Adipocyte (in vitro differentiated cells): ENCODE measurements around the gene PRKCE.

Experiments used
- DNase-seq: peaks from one replicate; pipeline ENCODE4 v3.0.0-alpha.2; 2015; ENCODE audit warnings: low read depth
- H3K27me3 ChIP-seq: replicated peaks from 2 replicates; pipeline ENCODE4 v1.7.0; 2013; ENCODE audit warnings: mild to moderate bottlenecking, low read length, moderate library complexity; ENCODE audit not compliant: control insufficient read depth, insufficient read depth
- H3K36me3 ChIP-seq: 2 replicates; pipeline ENCODE4 v1.7.0; 2013; ENCODE audit warnings: low read length, mild to moderate bottlenecking, moderate library complexity; ENCODE audit not compliant: control insufficient read depth, insufficient read depth, severe bottlenecking
- H3K4me1 ChIP-seq: 2 replicates; pipeline ENCODE4 v1.7.0; 2013; ENCODE audit warnings: mild to moderate bottlenecking, low read length, moderate library complexity; ENCODE audit not compliant: control insufficient read depth, insufficient read depth
- H3K4me3 ChIP-seq: 2 replicates; pipeline ENCODE4 v1.7.0; 2013; ENCODE audit warnings: mild to moderate bottlenecking, low read length, moderate library complexity
- H3K9ac ChIP-seq: 2 replicates; pipeline ENCODE4 v1.7.0; 2013; ENCODE audit warnings: mild to moderate bottlenecking, low read length, moderate library complexity
- H3K9me3 ChIP-seq: 2 replicates; pipeline ENCODE4 v1.7.0; 2013; ENCODE audit warnings: mild to moderate bottlenecking, low read length, moderate library complexity; ENCODE audit not compliant: control insufficient read depth

PRKCE gene

DNA sequence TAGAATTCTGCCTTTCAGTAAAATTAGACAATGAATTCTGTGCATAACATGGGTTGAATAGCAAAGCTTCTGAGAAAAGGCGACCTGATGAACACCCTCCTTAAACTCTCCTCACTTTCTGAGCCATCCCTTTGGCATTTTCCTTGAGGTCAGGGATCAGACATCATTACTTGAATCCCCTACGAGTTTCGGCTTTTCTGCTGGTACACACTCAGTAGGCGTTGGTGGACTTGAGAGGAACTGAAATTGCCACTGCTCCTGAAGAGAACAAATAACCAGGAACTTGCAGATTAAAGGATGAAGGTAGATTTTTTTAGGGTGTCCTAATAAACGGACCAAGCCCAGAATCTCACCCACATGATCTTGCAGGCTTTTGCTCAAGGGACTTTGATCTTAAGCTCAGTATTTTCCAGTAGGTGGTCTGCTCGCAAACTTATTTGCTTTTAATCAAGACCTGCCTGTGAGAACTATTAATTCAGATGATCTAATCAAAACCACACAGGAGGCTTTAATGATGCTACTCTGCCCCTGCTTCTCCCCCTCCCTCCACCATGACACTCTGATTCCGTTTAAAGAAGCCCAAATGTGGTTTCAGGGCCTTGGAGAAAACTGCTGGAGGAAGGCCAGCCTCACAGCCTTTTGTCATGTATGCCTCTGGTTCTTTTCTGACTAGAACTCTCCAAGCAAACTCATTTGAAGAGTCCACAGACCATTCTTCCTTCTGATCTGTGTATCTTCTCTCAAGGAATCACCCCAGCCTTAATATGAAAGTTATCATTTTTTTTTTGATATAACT is 124.9 kb downstream of the PRKCE start:
- no peak overlapping the region for H3K4me3 ChIP-seq
- H3K9me3 ChIP-seq = no peaks in the 10 kb centered on the region
- H3K27me3 ChIP-seq = no peaks in the 10 kb centered on the region
- no peak overlapping the region for H3K9ac ChIP-seq
- no peaks in the 10 kb centered on the region for H3K36me3 ChIP-seq
- DNase-seq = no peak
- peaks cover 18% of the 10 kb centered on the region for H3K4me1 ChIP-seq

DNA sequence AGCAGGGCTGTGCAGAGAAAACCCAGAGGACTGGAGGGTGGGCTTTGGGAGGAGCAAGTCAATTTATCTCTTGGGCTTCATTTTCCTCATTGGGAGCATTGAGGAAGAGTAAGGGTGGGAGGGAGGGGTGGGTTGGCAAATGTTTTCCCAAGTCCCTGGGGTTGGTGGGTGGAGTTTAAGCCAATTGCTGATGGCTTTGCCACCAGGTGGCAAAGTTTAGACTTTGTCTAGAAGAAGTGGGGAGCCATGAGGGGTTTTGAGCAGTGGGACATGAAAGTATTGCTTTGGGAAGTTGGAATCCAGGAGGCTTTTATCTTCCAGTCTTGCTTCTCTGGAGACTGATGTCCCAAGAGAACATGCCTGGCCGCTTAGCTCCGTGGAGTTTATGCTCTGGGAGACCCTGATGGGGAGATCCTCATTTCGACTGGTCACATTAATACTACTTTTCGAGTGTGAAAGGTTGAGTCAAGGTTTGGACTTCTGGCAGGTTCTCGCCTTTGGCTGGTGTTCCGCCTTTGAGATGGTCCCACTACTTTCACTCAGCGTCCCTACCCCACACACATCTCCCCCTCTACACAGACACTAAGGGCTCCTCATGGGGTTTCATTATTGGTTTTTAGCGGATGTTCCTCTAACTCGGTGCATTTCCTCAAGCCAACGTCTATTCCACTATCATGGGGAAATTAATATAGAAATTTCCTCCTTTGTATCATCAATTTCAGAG is 126.7 kb downstream of the PRKCE start:
- no peaks in the 10 kb centered on the region for H3K9me3 ChIP-seq
- no peak overlapping the region for H3K4me3 ChIP-seq
- peaks cover 14% of the 10 kb centered on the region for H3K4me1 ChIP-seq
- H3K36me3 ChIP-seq = no peaks in the 10 kb centered on the region
- no peak for DNase-seq
- no peaks in the 10 kb centered on the region for H3K27me3 ChIP-seq
- H3K9ac ChIP-seq = no peak overlapping the region

DNA sequence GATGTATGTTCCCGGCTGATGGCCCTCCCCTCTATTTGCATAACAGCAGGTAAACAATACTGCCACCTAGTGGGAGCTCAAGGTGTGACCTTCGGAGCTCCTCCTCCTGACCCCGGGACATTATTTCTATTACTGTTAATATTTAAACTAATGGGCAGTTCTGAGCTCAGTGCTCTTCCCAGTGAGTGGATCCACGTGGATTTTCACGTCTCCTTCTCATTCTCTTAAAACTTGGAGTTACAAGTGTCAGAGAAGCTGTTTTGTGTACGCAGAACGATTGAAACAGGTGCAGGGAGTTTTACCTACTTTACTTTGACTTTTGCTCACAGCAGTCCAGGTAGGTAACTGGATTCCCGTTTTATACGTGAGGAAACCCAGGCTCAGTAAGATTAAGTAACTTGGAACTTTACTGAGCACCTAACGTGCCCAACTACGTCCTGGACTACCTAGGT is 127.3 kb downstream of the PRKCE start:
- peak; percentile 76 for DNase-seq
- Histone ChIP-seq H3K4me3 (no peak overlapping the region), H3K27me3 (no peaks in the 10 kb centered on the region), H3K9me3 (no peaks in the 10 kb centered on the region), H3K36me3 (no peaks in the 10 kb centered on the region), H3K9ac (no peak overlapping the region), H3K4me1 (peaks cover 14% of the 10 kb centered on the region)

DNA sequence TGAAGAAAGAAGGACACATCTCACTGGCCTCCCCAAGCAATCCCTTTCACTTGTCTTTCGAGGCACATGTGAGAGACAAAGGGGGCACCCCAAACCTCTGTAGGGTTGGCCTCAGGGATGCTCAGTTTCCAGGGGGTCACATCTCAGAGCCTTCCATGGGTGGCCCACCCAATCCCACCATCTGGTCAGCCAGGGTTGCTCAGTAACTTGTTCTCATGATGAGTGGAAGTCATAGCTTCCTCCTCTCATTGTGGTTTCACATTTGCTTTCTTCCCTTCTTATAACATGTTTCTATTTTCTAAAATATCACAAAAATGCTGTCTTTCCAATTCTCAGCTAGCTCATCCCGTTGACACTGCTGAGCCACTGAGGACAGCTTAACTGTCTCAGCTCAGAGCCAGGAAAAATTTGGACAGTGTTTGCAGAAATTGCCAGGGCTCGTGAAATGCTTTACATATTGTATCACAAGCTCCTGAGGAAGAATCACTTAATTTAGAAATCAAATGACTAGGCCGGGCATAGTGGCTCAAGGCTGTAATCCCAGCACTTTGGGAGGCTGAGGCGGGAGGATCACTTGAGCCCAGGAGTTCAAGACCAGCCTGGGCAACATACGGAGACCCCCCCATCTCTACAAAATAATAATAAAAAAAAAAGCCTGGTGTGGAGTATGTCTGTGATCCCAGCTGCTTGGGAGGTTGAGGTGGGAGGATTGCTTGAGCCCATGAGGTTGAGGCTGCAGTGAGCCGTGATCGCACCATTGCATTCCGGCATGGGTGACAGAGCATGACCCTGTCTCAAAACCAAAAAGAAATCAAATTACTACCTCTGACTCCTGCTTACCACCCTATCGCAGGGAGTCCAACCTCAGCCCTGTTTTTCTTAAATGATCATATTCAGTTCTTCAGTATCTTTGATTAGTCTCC is 129.3 kb downstream of the PRKCE start:
- peaks cover 14% of the 10 kb centered on the region for H3K4me1 ChIP-seq
- H3K9me3 ChIP-seq = no peaks in the 10 kb centered on the region
- H3K27me3 ChIP-seq = no peaks in the 10 kb centered on the region
- DNase-seq = no peak
- no peak overlapping the region for H3K4me3 ChIP-seq
- H3K36me3 ChIP-seq = no peaks in the 10 kb centered on the region
- no peak overlapping the region for H3K9ac ChIP-seq

DNA sequence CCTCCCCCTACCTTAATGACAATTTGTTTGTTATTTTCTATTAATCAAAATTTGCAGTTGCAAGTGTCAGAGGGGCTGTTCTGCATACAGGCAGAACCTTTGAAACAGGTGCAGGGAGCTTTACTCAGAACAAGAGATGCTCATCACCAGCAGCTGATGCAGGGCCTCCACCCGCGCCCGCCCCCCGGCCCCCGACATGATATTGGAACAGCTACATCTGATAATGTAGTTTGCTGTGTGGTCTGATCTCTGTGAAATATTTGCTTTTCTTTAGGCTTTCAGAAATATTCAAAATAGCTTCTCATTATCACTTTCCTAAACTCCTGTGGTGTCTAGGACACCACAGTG is 130.0 kb downstream of the PRKCE start:
- DNase-seq = no peak
- Histone ChIP-seq H3K4me1 (peaks cover 10% of the 10 kb centered on the region), H3K4me3 (no peak overlapping the region), H3K9me3 (no peaks in the 10 kb centered on the region), H3K9ac (no peak overlapping the region), H3K27me3 (no peaks in the 10 kb centered on the region), H3K36me3 (no peaks in the 10 kb centered on the region)

DNA sequence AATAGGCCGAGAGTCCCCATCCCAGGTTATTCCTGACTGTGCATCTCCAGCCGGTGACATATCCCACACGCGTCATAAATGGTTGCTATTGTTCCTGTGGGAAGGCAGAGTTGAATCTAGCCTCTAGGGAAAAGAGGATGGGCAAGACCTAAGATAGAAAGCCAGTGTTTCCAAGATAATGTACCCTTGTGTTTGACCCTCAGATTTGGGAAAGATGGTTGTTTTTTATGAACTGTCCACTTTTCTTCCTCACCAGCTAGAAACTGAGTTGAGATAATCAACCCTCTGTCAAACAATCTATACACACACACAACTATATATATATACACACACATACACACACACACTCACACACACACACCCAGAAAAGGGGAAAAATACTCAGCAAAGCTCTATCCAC is 131.0 kb downstream of the PRKCE start:
- peaks cover 4% of the 10 kb centered on the region for H3K4me1 ChIP-seq
- no peaks in the 10 kb centered on the region for H3K36me3 ChIP-seq
- H3K9ac ChIP-seq = no peak overlapping the region
- H3K4me3 ChIP-seq = no peak overlapping the region
- H3K27me3 ChIP-seq = no peaks in the 10 kb centered on the region
- no peak for DNase-seq
- H3K9me3 ChIP-seq = no peaks in the 10 kb centered on the region

DNA sequence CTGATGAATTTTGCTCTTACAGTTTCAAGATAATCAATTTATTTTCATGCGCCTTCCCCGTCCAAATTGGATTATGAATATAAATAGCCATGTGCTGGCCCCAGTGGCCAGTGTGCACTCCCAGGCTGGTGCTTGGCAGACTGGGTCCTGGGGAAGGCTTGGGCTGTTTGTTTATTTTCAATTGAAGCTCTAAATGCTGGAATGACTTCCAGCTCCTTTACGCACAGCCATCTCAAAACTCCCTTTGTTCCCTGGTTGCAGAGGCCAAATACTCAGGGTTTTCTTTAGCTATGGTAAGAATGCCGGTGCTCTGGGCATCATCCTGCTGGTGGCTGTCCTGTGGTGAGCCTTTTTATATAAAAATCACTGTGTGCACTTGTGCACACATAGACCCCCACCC is 131.5 kb downstream of the PRKCE start:
- no peaks in the 10 kb centered on the region for H3K9me3 ChIP-seq
- peaks cover 4% of the 10 kb centered on the region for H3K4me1 ChIP-seq
- no peaks in the 10 kb centered on the region for H3K36me3 ChIP-seq
- H3K9ac ChIP-seq = no peak overlapping the region
- no peaks in the 10 kb centered on the region for H3K27me3 ChIP-seq
- no peak overlapping the region for H3K4me3 ChIP-seq
- no peak for DNase-seq

DNA sequence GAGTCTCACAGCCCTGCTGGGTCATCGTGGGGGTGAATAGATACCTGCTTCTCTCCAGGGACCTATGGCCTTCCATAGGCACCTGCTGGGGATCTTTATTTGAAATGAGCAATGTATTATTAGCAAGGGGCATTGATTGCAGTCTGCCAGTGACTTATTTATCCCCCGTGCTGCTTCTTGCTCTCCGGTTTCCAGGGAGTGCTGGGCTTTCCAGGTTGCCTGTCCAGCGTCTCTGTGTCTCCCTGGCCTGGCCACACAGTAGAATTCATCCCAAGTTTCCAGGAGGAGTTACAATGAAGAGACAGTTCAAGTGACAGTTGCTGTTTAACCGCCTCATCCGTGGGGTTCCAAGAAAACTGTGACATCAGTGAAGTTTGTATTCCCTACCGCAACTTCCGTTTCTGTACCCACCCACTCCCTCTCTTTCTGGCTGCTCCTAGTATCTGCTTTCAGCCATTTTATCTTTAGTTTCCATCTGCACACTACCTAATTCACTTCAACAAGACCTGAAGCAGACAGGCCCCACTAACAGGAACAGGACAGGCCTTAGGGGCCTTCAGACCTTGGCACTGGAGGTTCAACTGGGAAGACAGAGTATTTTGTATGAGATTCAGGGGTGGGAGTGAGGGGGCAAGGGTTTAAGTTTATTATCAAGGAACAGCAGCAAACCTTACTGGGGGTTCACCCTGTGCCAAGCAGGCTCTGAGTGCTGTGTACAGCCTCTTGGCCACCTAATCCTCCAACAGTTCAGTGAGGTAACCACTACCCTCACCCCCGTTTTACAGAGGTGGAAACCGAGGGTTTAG is 134.8 kb downstream of the PRKCE start:
- no peaks in the 10 kb centered on the region for H3K36me3 ChIP-seq
- DNase-seq = no peak

DNA sequence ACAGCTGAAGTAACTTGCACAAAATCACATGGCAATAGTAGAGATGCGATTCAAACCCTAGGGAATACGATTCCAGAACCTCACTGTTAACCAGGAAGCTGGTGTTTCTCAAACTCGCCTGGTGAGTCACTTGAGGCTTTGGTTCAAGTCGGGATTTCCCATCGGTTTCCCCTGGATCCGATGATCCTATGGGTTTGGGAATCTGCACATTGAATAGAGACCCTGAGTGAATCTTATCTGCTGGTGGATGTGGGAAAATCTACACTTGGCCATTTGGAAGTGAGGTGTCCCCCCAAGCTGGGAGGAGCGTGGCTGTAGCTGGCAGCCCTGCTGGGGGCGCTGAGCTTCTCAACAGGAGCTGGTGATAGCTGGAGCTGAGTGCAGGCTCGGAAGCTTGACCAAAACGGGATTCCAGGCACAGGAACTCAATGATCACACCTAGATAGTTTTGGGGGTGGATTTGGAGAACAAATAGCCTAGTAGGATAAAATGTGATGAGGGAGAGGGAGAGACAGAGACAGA is 135.4 kb downstream of the PRKCE start:
- Histone ChIP-seq H3K27me3 (no peaks in the 10 kb centered on the region), H3K4me1 (no peaks in the 10 kb centered on the region), H3K9ac (no peak overlapping the region), H3K4me3 (no peak overlapping the region), H3K36me3 (no peaks in the 10 kb centered on the region), H3K9me3 (no peaks in the 10 kb centered on the region)
- DNase-seq = no peak

More for the DNA sequence above, 134.8 kb downstream of the PRKCE start:
- Histone ChIP-seq H3K27me3 (no peaks in the 10 kb centered on the region), H3K4me3 (no peak overlapping the region), H3K4me1 (no peaks in the 10 kb centered on the region), H3K9ac (no peak overlapping the region), H3K9me3 (no peaks in the 10 kb centered on the region)

DNA sequence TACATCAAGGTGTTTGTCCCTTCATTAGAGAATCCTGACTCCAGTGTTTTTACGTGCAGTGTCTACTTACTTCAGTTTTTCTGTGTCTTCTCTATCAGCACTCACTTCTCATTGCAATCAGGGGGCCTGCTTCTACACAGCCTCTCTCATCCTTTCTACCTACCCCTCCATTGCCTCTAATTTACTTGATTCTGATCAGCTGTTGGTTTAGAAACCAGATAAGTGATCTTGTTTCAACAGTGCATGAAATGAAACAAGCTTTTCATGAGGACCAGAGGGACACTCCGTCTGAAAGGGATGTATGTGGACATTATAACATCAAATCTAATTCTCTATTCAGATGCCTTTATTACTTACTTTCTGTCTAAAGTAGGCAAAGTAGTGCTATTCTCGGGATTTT is 136.9 kb downstream of the PRKCE start:
- no peak overlapping the region for H3K9ac ChIP-seq
- H3K27me3 ChIP-seq = no peaks in the 10 kb centered on the region
- DNase-seq = no peak
- H3K4me1 ChIP-seq = no peaks in the 10 kb centered on the region
- H3K36me3 ChIP-seq = no peaks in the 10 kb centered on the region
- no peaks in the 10 kb centered on the region for H3K9me3 ChIP-seq
- H3K4me3 ChIP-seq = no peak overlapping the region
